Measurements from ENCODE around the gene NGRN.
A peak's percentile ranks its signal among the peaks of the same experiment; 100 is the strongest.

NGRN gene

DNA sequence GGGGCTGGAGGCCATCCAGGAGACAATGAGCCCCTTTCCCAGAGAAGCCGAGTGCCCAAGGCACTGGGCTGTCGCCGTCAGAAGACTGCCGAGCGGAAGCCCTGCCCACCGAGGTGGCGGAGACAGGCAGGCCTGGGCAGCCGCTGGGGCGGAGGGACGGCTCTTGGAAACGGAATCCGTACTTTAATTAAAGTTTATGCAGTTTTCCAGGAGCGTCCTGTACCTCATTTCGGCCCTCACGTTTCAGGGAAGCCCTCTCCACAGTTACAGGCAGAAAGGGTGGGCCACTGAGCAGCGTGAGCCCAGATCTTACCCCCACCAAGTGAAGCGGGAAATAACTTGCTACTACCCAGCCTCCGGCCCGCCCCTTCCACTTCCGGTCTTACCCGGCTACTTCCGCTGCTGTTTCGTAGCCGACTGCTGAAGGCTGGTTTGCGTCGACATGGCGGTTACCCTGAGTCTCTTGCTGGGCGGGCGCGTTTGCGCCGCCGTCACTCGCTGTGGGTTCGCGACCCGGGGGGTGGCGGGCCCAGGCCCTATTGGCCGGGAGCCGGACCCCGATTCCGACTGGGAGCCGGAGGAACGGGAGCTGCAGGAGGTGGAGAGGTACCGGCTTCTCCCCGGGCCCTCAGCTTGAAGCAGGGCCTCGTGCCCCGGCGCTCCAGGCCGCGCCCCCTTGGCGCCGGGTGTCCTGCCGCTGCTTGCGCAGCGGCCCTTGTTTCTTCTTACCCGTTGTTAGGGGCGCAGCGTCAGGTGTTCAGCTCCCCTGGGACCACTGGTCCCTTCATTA lies at the start of gene NGRN:
NGRN (plus strand) TSS at position 402 of the 790 bp plus-strand sequence; CDS start at position 443, 41 bp downstream.
- no peak for DNase-seq

- DNase-seq = no peak
Observed at GRCh38 chr15:90217671-90218394, 47.6 kb upstream of the NGRN start.

DNA sequence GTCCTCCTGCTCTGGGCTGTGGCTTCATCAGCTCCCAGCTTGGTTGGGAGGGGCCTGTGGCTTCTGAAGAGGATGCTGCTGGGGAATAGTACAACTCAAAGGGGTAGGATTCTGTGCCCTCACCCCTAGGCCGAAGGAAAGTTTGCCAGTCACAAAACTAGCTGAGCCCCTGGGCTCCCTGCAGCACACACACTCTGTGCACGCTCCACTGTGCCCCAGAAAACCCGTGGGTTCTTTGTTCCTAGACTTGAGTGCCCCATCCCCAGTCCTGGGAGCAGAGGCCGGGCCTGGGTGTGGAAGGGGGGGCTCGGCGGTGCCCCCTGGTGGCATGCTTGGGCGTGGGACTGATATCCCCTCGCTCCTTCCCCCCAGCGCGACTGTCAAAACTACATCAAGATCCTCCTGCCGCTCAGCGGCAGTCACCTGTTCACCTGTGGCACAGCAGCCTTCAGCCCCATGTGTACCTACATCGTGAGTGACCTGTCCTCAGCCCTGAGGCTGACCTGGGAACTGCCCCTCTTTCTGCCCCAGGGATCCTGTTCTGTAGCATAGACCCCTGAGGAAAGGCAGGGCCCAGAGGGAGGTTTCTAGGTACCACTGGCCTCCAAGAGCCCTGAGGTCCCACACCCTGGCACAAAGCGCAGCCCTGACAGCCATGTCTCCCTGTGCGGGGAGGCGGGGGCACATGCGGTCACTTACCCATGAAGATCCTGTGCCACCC lies 45.9 kb upstream of the NGRN start:
- DNase-seq = no peak

DNA sequence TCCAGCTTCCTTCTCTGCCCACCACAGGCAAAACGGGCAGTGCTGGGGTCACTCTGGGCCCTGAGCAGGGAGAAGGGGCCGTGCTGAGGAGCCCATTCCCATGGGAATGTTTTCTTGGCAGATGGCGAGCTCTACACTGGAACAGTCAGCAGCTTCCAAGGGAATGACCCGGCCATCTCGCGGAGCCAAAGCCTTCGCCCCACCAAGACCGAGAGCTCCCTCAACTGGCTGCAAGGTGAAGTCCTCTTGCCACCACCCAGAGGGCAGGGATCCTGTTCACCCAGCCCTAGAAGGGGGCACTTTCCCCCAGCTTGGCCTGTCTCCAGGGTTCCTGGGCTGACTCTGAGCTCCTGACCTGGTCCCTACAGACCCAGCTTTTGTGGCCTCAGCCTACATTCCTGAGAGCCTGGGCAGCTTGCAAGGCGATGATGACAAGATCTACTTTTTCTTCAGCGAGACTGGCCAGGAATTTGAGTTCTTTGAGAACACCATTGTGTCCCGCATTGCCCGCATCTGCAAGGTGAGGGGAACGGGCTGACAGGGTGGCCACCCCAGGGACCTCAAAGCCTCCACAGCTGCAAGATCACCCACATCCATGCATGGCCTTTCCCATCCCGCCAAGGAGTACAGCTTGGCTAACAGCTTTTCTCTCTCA lies 44.1 kb upstream of the NGRN start:
- no peak for DNase-seq

DNA sequence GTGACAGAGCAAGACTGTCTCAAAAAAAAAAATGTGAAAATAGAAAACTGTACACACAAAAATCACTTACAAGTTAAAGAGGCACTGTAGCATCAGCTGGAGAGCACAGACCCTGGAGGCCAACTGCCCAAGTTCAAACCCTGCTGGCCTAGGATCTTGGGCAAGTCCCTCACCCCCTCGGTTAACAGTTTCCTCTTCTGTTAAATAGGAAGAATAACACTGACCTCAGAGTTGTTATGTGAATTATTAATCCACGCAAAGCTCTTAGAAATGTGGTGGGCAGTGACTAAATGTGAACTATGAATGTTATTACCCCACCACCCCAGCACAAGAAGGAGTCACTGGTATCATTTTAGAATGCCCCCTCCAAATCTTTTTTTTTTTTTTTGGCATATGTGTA lies 42.9 kb upstream of the NGRN start:
- DNase-seq = no peak

DNA sequence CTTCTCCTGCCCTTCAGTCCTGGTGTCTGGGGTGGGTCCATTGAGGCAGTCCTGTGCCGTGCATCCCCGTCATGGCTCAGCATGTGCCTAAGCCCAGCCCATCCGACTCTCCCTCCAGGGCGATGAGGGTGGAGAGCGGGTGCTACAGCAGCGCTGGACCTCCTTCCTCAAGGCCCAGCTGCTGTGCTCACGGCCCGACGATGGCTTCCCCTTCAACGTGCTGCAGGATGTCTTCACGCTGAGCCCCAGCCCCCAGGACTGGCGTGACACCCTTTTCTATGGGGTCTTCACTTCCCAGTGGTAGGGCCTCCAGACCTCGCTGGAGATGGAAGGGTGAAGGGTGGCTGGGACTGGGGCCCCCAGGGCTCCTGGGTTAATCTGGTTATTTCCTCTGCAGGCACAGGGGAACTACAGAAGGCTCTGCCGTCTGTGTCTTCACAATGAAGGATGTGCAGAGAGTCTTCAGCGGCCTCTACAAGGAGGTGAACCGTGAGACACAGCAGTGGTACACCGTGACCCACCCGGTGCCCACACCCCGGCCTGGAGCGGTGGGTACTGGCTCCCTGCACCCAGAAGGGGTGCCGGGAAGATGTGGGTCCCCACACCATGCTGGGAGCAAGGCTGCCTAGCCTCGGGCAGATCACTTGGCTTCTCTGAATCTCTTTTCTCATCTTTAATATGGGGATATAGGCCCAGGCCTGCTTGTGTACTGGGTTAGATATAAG lies 41.9 kb upstream of the NGRN start:
- DNase-seq = no peak

DNA sequence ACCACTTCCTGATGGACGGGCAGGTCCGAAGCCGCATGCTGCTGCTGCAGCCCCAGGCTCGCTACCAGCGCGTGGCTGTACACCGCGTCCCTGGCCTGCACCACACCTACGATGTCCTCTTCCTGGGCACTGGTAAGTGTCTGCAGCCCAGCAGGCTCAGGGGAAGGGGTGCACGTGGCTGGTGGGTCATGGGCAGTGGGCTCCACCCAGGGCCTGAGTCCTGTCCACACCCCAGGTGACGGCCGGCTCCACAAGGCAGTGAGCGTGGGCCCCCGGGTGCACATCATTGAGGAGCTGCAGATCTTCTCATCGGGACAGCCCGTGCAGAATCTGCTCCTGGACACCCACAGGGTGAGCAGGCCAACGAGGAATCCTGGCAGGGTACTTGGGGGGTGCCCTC lies 40.4 kb upstream of the NGRN start:
- DNase-seq = no peak

- DNase-seq = no peak
Observed at GRCh38 chr15:90225504-90226234, 39.8 kb upstream of the NGRN start.

- no peak for DNase-seq
Observed at GRCh38 chr15:90227336-90227735, 38.1 kb upstream of the NGRN start.

- DNase-seq = no peak
Observed at GRCh38 chr15:90227816-90228772, 37.4 kb upstream of the NGRN start.

GRCh38 chr15:90228960-90229359 lies 36.5 kb upstream of the NGRN start:
- no peak for DNase-seq

DNA sequence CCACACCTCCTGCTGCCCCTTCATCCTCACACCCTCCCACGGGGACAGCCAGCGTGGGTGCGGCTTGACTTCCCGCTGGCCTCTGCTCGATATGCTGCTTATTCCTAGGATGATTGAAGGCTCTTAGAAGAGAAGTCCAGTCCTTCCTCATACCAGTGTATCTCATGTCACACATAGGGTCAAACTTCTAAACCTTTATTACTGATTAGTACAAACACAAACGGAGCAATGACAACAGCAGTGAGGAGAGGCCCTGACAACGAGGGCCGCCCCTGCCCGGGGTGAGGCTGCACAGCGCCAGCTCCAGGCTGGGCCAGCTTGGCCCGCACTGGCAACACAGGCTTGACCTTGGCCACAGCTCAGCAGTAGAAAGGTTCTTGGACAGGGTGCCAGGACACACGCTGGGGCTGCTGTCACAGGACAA lies 35.4 kb upstream of the NGRN start:
- DNase-seq = no peak

DNA sequence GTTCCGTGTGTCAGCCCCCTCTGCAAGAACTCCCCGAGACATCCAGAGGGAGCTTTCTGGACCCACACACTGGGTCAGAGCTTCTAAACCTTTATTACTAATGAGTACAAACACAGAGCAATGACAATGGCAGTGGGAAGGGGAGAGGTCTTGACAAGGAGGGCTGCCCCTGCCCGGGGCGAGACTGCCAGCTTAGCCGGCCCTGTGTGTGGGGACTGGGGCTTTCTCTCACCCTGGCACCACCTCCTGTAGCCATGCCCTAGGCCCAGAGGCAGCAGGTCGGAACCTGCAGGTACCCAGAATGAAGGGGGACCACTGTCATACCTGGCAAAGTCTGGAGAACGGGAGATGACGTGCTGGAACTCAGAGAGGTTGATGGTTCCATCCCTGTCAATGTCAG lies 34.9 kb upstream of the NGRN start:
- DNase-seq = no peak

DNA sequence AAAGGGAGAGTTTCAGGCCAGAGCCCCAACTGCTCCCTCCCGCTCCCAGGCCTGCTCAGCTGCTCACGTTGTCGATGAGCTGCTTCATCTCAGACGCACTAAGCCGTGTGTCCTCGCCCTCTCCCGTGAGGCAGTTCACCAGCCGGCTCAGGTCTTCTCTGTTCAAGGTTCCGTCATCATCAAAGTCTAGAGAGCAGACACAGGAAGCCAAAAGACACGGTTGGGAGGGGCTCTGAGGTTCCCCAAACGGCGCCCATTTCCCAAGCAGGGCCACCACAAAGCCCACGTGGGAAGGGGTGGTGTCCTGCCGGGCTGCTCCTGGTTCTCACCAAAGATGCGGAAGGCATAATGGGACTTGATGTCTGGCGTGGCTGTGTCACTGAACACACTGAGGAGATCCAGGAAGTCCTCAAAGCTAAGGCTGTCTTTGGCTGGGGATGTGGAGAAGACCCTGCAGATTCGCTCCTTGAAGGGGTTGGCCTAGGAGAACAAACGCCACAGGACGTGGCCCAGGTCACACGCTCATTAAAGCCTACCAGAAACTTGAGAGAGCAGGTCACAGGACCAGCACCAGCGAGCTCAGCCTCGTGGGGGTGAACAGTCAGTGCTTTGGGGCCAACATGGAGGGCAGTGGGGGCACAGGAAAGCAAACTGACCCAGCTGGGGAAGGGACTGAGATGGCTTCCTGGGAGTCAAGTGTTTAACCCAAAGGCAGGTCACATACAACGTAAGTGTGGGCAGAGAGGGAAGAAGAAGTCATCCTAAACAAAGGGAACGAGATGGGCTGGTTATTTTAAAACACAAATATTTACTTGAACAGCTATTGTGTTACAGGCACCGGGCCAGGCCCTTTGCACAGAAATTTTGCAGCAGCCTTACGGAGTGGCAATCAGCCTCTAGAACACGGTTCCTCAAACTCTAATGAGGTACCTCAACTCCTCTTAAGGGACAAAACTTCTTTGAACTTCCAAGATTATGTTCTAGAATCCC lies 34.1 kb upstream of the NGRN start:
- DNase-seq = no peak

DNA sequence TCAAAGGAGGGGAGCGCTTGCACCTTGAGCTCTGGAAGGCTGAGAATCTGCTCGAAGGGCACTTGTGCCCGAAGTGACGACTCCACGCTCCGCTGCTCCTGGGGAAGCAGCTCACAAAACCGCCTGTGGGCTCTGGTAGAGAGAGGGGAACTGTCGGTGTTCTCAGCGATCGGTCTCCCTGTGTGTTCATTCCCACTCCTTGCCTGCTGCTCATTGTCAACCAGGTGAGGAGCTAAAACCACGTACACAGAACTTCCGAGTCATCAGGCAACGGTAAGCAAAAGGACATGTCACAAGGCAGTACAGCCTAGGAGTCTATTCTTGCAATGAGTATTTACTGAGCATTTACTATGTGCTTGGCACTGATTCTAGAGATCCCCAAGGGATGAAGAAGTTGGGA lies 33.3 kb upstream of the NGRN start:
- no peak for DNase-seq

GRCh38 chr15:90232941-90233386 lies 32.5 kb upstream of the NGRN start:
- DNase-seq = no peak

- DNase-seq = peak; percentile 89
Observed at GRCh38 chr15:90233387-90234095, 31.9 kb upstream of the NGRN start, which contains the start of gene CIB1. CIB1 (minus strand) TSS chr15:90233941; CDS start chr15:90233885, 56 bp downstream.

Measured in cortex of kidney (tissue), 1 donor.